Activated CD8-positive, alpha-beta T cell treated with anti-CD3 and anti-CD28 coated beads for 36 hours (primary cell): ENCODE results near the gene DGKI. TPM values are rescaled to one million over a fixed set of nuclear protein-coding genes. Genes with fewer than 3 reads are reported as not detected.

Experiments
- ATAC-seq: fragments of 200-7000 bp; cut with Tn5 transposase; one replicate; pipeline ENCODE4 v1.10.0; 2021; ENCODE audit warnings: mild to moderate bottlenecking, moderate library complexity
- CTCF ChIA-PET: fragments of 350-600 bp; sonication (Branson Sonifier 250); formaldehyde crosslinking; loops from one replicate; lab custom pipeline; 2021; ENCODE audit warnings: antibody characterized with exemption; lab: Charles Lee
- POLR2A ChIA-PET: fragments of 350-600 bp; sonication (Branson Sonifier 250); formaldehyde crosslinking; loops from one replicate; lab custom pipeline; 2021; ENCODE audit warnings: antibody characterized with exemption; lab: Charles Lee
- DNase-seq: peaks from one replicate; pipeline ENCODE4 v3.0.0-alpha.2; 2020
- H3K27ac Mint-ChIP-seq: one replicate; pipeline ENCODE4 v1.8.0; 2021; ENCODE audit warnings: mild to moderate bottlenecking, mixed read lengths
- H3K27me3 Mint-ChIP-seq: one replicate; pipeline ENCODE4 v1.8.0; 2021; ENCODE audit warnings: mixed read lengths
- H3K36me3 Mint-ChIP-seq: one replicate; pipeline ENCODE4 v1.8.0; 2021; ENCODE audit warnings: low read depth, mixed read lengths
- H3K4me1 Mint-ChIP-seq: one replicate; pipeline ENCODE4 v1.8.0; 2021; ENCODE audit warnings: low read depth, mixed read lengths
- H3K4me3 Mint-ChIP-seq: one replicate; pipeline ENCODE4 v1.8.0; 2021; ENCODE audit warnings: mild to moderate bottlenecking, moderate library complexity, mixed read lengths
- H3K9me3 Mint-ChIP-seq: one replicate; pipeline ENCODE4 v1.8.0; 2021; ENCODE audit warnings: mixed read lengths
- intact Hi-C: fragments of 100-400 bp; cut with micrococcal nuclease; formaldehyde crosslinking; loops from one replicate; pipeline ENCODE4 v1.10.0; 2022
- total RNA-seq, 2 experiments: library from RNA; stranded (reverse); gene quantifications; one replicate each; pipeline ENCODE4 v1.2.3, GENCODE V29; 2021
- TF ChIP-seq, protein P1 (sequence below): fragments of 200-600 bp; IDR thresholded peaks from one replicate; pipeline ENCODE4 v1.8.0; 2022; ENCODE audit warnings: antibody characterized with exemption, mild to moderate bottlenecking

Gene DGKI
- total RNA-seq, 2 experiments from 2014 or later, result 0.38 to 0.65 TPM

- intact Hi-C loops, result no loop called here
- TF ChIP-seq, protein P1, sequence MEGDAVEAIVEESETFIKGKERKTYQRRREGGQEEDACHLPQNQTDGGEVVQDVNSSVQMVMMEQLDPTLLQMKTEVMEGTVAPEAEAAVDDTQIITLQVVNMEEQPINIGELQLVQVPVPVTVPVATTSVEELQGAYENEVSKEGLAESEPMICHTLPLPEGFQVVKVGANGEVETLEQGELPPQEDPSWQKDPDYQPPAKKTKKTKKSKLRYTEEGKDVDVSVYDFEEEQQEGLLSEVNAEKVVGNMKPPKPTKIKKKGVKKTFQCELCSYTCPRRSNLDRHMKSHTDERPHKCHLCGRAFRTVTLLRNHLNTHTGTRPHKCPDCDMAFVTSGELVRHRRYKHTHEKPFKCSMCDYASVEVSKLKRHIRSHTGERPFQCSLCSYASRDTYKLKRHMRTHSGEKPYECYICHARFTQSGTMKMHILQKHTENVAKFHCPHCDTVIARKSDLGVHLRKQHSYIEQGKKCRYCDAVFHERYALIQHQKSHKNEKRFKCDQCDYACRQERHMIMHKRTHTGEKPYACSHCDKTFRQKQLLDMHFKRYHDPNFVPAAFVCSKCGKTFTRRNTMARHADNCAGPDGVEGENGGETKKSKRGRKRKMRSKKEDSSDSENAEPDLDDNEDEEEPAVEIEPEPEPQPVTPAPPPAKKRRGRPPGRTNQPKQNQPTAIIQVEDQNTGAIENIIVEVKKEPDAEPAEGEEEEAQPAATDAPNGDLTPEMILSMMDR, result no peak
- ChIA-PET CTCF (interaction anchor here (2.0 kb wide), 1 partner anchor 24 kb away, joined by 6 read pairs; no protein-coding TSS in a partner anchor), POLR2A (no interaction called here)
- Mint-ChIP-seq H3K36me3 (peaks cover 51% of the 10 kb centered on the region), H3K27ac (peak overlapping the region; percentile 80), H3K27me3 (no peaks in the 10 kb centered on the region), H3K9me3 (no peaks in the 10 kb centered on the region), H3K4me1 (peaks cover 8% of the 10 kb centered on the region), H3K4me3 (no peak overlapping the region)
- ATAC-seq (peak; percentile 55), DNase-seq (peak; percentile 41)
Measured at GRCh38 chr7:137879357-137880158, 32.8 kb upstream of the DGKI start.

DNA sequence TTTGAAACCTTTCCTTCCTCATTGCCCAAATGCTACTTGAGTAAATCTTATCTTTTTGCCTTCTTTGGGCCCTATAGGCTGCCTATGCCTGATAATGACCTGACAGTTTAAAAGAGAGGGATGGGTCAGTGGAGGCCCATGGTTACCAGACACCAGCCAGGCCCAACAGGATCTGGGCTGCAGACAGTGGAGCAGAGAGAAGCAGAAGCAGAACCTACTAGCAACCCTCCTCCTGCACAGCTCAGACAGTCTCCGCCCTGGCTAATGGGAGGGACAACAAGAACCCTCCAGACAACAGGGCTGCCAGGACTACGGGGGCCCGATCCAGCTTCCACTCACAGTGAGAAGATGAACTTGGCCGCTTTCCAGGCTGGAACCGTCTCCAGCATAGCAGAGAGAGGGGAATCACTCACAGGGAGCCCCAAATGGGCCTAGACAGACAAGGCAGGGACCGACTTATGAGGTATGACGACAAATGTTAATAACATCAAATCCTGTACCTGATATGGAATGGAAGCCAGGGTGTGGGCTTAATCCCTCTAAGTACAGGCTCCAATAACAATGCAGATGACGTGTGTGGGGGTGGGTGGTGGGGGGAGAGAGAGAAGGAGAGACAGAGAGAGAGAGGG, 31.7 kb upstream of the DGKI start:
- Mint-ChIP-seq H3K4me1 (peaks cover 17% of the 10 kb centered on the region), H3K4me3 (no peak overlapping the region), H3K27ac (no peak overlapping the region), H3K9me3 (no peaks in the 10 kb centered on the region), H3K36me3 (peaks cover 51% of the 10 kb centered on the region), H3K27me3 (no peaks in the 10 kb centered on the region)
- ATAC-seq (no peak), DNase-seq (no peak)
- ChIA-PET CTCF (no interaction called here), POLR2A (no interaction called here)
- intact Hi-C loops, result no loop called here
- TF ChIP-seq, protein P1, result no peak

- Mint-ChIP-seq H3K27ac (no peak overlapping the region), H3K4me1 (peaks cover 24% of the 10 kb centered on the region), H3K9me3 (no peaks in the 10 kb centered on the region), H3K4me3 (no peak overlapping the region), H3K36me3 (peaks cover 47% of the 10 kb centered on the region), H3K27me3 (no peaks in the 10 kb centered on the region)
- CTCF ChIA-PET, result interaction anchor here (0.6 kb wide), 1 partner anchor 16 kb away, joined by 3 read pairs; no protein-coding TSS in a partner anchor
- intact Hi-C loops, result no loop called here
- POLR2A ChIA-PET, result no interaction called here
- ATAC-seq (no peak), DNase-seq (no peak)
- TF ChIP-seq, protein P1, result no peak
Measured at GRCh38 chr7:137877027-137877675, 30.4 kb upstream of the DGKI start.

GRCh38 chr7:137875746-137876145, 29.0 kb upstream of the DGKI start:
- TF ChIP-seq, protein P1, result no peak
- ChIA-PET CTCF (no interaction called here), POLR2A (no interaction called here)
- no peak for ATAC-seq
- DNase-seq, result no peak
- no peaks in the 10 kb centered on the region for H3K27me3 Mint-ChIP-seq
- H3K27ac Mint-ChIP-seq, result no peak overlapping the region
- H3K36me3 Mint-ChIP-seq, result peaks cover 40% of the 10 kb centered on the region
- intact Hi-C loops, result no loop called here
- H3K4me3 Mint-ChIP-seq, result no peak overlapping the region
- H3K4me1 Mint-ChIP-seq, result peaks cover 27% of the 10 kb centered on the region
- no peaks in the 10 kb centered on the region for H3K9me3 Mint-ChIP-seq
